Loucy (cell line): ENCODE data around the gene CARD8.

Experiments used
- CTCF ChIP-seq: fragments of 200-600 bp; sonication (generic); conservative IDR thresholded peaks from 2 replicates; pipeline ENCODE4 v1.5.1; 2014; ENCODE audit warnings: mild to moderate bottlenecking, antibody characterized with exemption, low read length
- EZH2phosphoT487 ChIP-seq: fragments of 200-600 bp; IDR thresholded peaks from 2 replicates; pipeline ENCODE4 v1.6.1; 2018; ENCODE audit warnings: antibody characterized with exemption, mild to moderate bottlenecking, moderate library complexity, borderline replicate concordance

- TF ChIP-seq CTCF = no peak
- no peak for TF ChIP-seq EZH2phosphoT487
These were observed 29.2 kb upstream of the CARD8 start for GRCh38 chr19:48284896-48285295.
